AG09319 (cell line): Measurements from ENCODE around the gene ICOS.
A peak's percentile ranks its signal among the peaks of the same experiment; 100 is the strongest.
"Not testable (repeated sequence)": the region's sequence is repeated elsewhere in the genome, so short reads cannot be mapped to it uniquely, and the experiment has no call there.

Source experiments
- DNase-seq: peaks from one replicate; pipeline ENCODE4 v3.0.0-alpha.2; 2010; ENCODE audit warnings: low read depth; ENCODE audit errors: extremely low read depth
- CTCF ChIP-seq: IDR thresholded peaks from 2 replicates; pipeline ENCODE4 v1.5.1; 2011; ENCODE audit warnings: low read depth, mild to moderate bottlenecking, inconsistent platforms, low read length, moderate library complexity

ICOS gene

DNA sequence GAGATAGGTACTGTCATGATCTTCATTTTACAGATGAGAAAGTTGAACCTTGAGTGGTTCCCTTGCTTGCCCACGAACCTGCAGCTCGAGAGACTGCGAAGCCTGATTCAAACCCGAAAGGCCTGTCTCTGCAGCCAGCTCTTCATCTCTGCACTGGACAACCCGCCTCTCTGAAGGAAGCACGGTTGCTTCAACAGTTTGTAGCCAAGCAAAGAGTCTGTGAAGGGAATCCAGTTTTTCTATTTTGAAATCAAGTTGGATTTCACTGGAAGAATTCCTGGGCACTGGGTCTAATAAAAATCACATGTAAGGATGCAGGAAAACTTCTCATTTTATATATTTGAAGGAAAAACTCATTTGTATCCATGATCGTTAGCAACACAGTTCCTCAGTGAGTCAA lies 21.3 kb upstream of the ICOS start:
- TF ChIP-seq CTCF: no peak
- no peak for DNase-seq

- no peak for TF ChIP-seq CTCF
- DNase-seq: no peak
Observed at GRCh38 chr2:203916756-203917155, 19.8 kb upstream of the ICOS start.

DNA sequence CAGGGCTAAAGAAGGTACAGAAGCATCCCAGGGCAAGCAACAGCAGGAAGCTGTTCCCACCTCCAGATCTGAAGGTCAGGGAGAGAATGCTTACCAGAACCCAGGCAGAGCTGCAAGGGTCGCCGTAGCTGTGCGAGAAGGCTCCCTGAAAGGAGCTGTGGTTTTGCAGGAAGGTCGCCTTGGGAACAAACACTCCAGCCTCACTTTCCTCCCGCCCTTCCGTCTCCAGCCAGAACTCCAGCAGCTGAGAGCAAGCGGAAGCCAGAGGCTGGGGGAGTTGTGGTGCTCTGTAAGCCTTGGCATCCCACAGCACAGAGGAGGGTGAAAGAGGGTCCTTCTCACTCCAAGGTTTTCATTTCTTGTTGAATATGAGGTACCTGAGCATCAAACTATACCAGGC lies 18.3 kb upstream of the ICOS start:
- TF ChIP-seq CTCF: no peak
- no peak for DNase-seq

DNA sequence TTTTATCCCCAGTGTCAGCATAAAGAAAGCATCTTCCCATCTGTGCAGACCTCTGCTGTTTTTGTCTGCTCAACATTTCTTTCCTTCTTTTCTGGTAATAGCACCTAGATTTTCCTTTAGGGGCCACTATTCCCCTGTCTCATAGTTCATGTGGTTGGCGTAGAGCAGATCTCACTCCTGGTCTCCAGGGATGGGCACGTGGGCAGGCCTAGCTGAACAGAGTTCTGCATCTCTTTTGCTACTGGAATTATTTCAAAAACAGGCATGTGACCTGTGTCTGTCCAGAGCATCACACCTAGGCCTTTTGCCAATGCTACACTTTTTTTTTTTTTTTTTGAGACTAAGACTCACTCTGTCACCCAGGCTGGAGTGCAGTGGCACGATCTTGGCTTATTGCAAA lies 17.7 kb upstream of the ICOS start:
- no peak for DNase-seq
- TF ChIP-seq CTCF: no peak

- DNase-seq: no peak
- TF ChIP-seq CTCF: no peak
Observed at GRCh38 chr2:203925512-203926158, 10.9 kb upstream of the ICOS start.

GRCh38 chr2:203928849-203929248 lies 7.7 kb upstream of the ICOS start:
- DNase-seq: no peak
- peak; percentile 22 for TF ChIP-seq CTCF

DNA sequence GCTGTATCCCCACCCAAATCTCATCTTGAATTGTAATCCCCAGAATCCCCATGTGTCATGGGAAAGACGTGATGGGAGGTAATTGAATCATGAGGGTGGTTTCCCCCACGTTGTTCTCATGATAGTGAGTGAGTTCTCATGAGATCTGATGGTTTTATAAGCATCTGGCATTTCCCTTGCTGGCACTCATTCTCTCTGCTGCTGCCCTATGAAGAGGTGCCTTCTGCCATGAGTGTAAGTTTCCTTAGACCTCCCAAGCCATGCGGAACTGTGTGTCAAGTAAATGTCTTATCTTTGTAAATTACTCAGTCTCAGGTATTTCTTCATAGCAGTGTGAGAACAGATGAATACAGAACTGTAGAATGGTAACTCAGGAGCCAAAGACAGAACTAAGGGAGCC lies 5.3 kb upstream of the ICOS start:
- not testable (repeated sequence) for DNase-seq

- no peak for TF ChIP-seq CTCF
- no peak for DNase-seq
Observed at GRCh38 chr2:203934041-203934492, 2.5 kb upstream of the ICOS start.
